KG1 (cell line): ENCODE results near the gene ATP8B2.
A peak's percentile ranks its signal among the peaks of the same experiment; 100 is the strongest.
"Not testable (repeated sequence)": the region's sequence is repeated elsewhere in the genome, so short reads cannot be mapped to it uniquely, and the experiment has no call there.

Experiments
- DNase-seq: peaks from one replicate; lab custom pipeline; 2025; lab: John Stamatoyannopoulos, UW

Gene ATP8B2

GRCh38 chr1:154324669-154325582 lies at the start of gene ATP8B2:
Gene ATP8B2, plus strand, starts transcription at chr1:154325525. Its CDS starts 2,617 bp downstream, at chr1:154328142.
- peak; percentile 73 for DNase-seq

- no peak for DNase-seq
These were observed 48.5 kb upstream of the ATP8B2 start for GRCh38 chr1:154276797-154277196.

GRCh38 chr1:154287591-154287990 lies 37.7 kb upstream of the ATP8B2 start:
- DNase-seq = not testable (repeated sequence)

GRCh38 chr1:154288661-154289060 lies 36.7 kb upstream of the ATP8B2 start:
- DNase-seq = no peak

- DNase-seq = no peak
These were observed 34.4 kb upstream of the ATP8B2 start for GRCh38 chr1:154290921-154291320.

- no peak for DNase-seq
These were observed 29.7 kb upstream of the ATP8B2 start for GRCh38 chr1:154295408-154296235.

GRCh38 chr1:154301582-154301981 lies 23.7 kb upstream of the ATP8B2 start:
- DNase-seq = no peak

- DNase-seq = no peak
These were observed 20.5 kb upstream of the ATP8B2 start for GRCh38 chr1:154304664-154305337.

GRCh38 chr1:154306151-154306550 lies 19.2 kb upstream of the ATP8B2 start:
- no peak for DNase-seq

- not testable (repeated sequence) for DNase-seq
These were observed 17.6 kb upstream of the ATP8B2 start for GRCh38 chr1:154307670-154308270.

- DNase-seq = not testable (repeated sequence)
These were observed 16.2 kb upstream of the ATP8B2 start for GRCh38 chr1:154309136-154309535.

- not testable (repeated sequence) for DNase-seq
These were observed 12.9 kb upstream of the ATP8B2 start for GRCh38 chr1:154312229-154313065.

- no peak for DNase-seq
These were observed 12.3 kb upstream of the ATP8B2 start for GRCh38 chr1:154313066-154313356.

- not testable (repeated sequence) for DNase-seq
These were observed 11.1 kb upstream of the ATP8B2 start for GRCh38 chr1:154314226-154314625.

GRCh38 chr1:154316704-154317103 lies 8.6 kb upstream of the ATP8B2 start:
- DNase-seq = no peak

- no peak for DNase-seq
These were observed 6.9 kb upstream of the ATP8B2 start for GRCh38 chr1:154318386-154318785.

- no peak for DNase-seq
These were observed 4.3 kb upstream of the ATP8B2 start, which contains the start of gene AQP10 for GRCh38 chr1:154320882-154321608. Gene AQP10, plus strand, starts transcription at chr1:154321093. Its CDS starts 63 bp downstream, at chr1:154321156.

- DNase-seq = not testable (repeated sequence)
These were observed 3.8 kb upstream of the ATP8B2 start for GRCh38 chr1:154321609-154321934.

GRCh38 chr1:154323493-154323892 lies 1.8 kb upstream of the ATP8B2 start:
- DNase-seq = no peak

- DNase-seq = no peak
These were observed 1.1 kb upstream of the ATP8B2 start for GRCh38 chr1:154324241-154324640.
